H1 (cell line): ENCODE data around the gene KCTD16. TPM values are rescaled to one million over a fixed set of nuclear protein-coding genes. Genes with fewer than 3 reads are reported as not detected.

ENCODE experiments used
- CTCF ChIA-PET: fragments of 300-600 bp; sonication (Branson Sonifier 250); formaldehyde crosslinking; loops from one replicate; lab custom pipeline; 2021; ENCODE audit not compliant: partially characterized antibody; lab: Charles Lee
- POLR2A ChIA-PET: fragments of 300-600 bp; sonication (Branson Sonifier 250); formaldehyde crosslinking; loops from one replicate; lab custom pipeline; 2021; ENCODE audit warnings: inconsistent platforms; ENCODE audit not compliant: partially characterized antibody; lab: Charles Lee
- DNase-seq, 2 experiments: peaks; one replicate each; pipeline versions ENCODE4 v3.0.0 to v3.0.0-alpha.2; 2010 to 2022; ENCODE audit warnings: low spot score in 2 of 2, low read depth in 1 of 2, mixed read lengths in 1 of 2
- FAIRE-seq: peaks from 2 replicates; lab custom pipeline; 2011; peaks lifted over from hg19 to GRCh38; lab: Jason Lieb, UNC
- H2AFZ ChIP-seq: 2 replicates; pipeline ENCODE4 v1.8.1; 2012; ENCODE audit warnings: low read length, inconsistent platforms
- H2AK5ac ChIP-seq: 2 replicates; pipeline ENCODE4 v1.6.1; 2013; ENCODE audit warnings: low read depth, low read length
- H2BK120ac ChIP-seq: replicated peaks from 2 replicates; pipeline ENCODE3; 2013; ENCODE audit warnings: low read depth, low read length, inconsistent platforms
- H2BK12ac ChIP-seq: 2 replicates; pipeline ENCODE4 v1.6.1; 2013; ENCODE audit warnings: low read depth, low read length
- H2BK15ac ChIP-seq: 2 replicates; pipeline ENCODE4 v1.6.1; 2013; ENCODE audit warnings: low read length
- H2BK20ac ChIP-seq: 2 replicates; pipeline ENCODE4 v1.6.1; 2013; ENCODE audit warnings: low read length
- H2BK5ac ChIP-seq: 2 replicates; pipeline ENCODE4 v1.6.1; 2013; ENCODE audit warnings: low read depth, low read length
- H3K14ac ChIP-seq: 2 replicates; pipeline ENCODE4 v1.6.1; 2013; ENCODE audit warnings: inconsistent platforms; ENCODE audit not compliant: insufficient read length
- H3K18ac ChIP-seq: 2 replicates; pipeline ENCODE4 v1.6.1; 2013; ENCODE audit warnings: low read length; ENCODE audit errors: extremely low read depth
- H3K23ac ChIP-seq: 2 replicates; pipeline ENCODE4 v1.6.1; 2013; ENCODE audit warnings: inconsistent platforms; ENCODE audit not compliant: insufficient read length
- H3K23me2 ChIP-seq: 2 replicates; pipeline ENCODE4 v1.6.1; 2013; ENCODE audit warnings: low read depth, low read length
- H3K27ac ChIP-seq: 2 replicates; pipeline ENCODE4 v1.6.1; 2011; ENCODE audit warnings: low read depth, low read length, inconsistent platforms
- H3K27me3 ChIP-seq, 4 experiments: replicated peaks in 1 of 4; 1 replicate in 1 of 4; 2 replicates in 3 of 4; pipeline versions ENCODE4 v1.6.1 to v1.8.1; 2011 to 2013; ENCODE audit warnings: low read length in 3 of 4, mild to moderate bottlenecking in 3 of 4, inconsistent platforms in 2 of 4, mixed read lengths in 2 of 4, moderate library complexity in 1 of 4; ENCODE audit not compliant: control insufficient read depth in 3 of 4, insufficient read depth in 3 of 4; ENCODE audit errors: extremely low read depth in 1 of 4
- H3K36me3 ChIP-seq, 4 experiments: 2 replicates each; pipeline versions ENCODE4 v1.6.1 to v1.8.1; 2011 to 2013; ENCODE audit warnings: mild to moderate bottlenecking in 4 of 4, low read length in 3 of 4, moderate library complexity in 2 of 4, control low read depth in 1 of 4, inconsistent platforms in 1 of 4; ENCODE audit not compliant: insufficient read depth in 4 of 4, control insufficient read depth in 2 of 4
- H3K4ac ChIP-seq: replicated peaks from 2 replicates; pipeline ENCODE3; 2013; ENCODE audit warnings: low read length, low read depth, mixed read lengths, inconsistent platforms; ENCODE audit not compliant: insufficient read length
- H3K4me1 ChIP-seq, 4 experiments: replicated peaks in 1 of 4; 1 replicate in 1 of 4; 2 replicates in 3 of 4; pipeline versions ENCODE4 v1.6.1 to v1.8.1; 2011 to 2013; ENCODE audit warnings: low read length in 3 of 4, inconsistent platforms in 2 of 4, mixed read lengths in 1 of 4; ENCODE audit not compliant: insufficient read depth in 4 of 4, control insufficient read depth in 3 of 4
- H3K4me2 ChIP-seq, 2 experiments: 2 replicates each; pipeline versions ENCODE4 v1.6.1 to v1.8.1; 2011 to 2013; ENCODE audit warnings: low read depth in 2 of 2, low read length in 2 of 2, control low read depth in 1 of 2, inconsistent platforms in 1 of 2, mild to moderate bottlenecking in 1 of 2; ENCODE audit not compliant: insufficient read depth in 1 of 2
- H3K4me3 ChIP-seq, 4 experiments: fragments of 200-600, 300-600 bp in 1 of 4; sonication (generic), shearing (Covaris generic), sonication (Bioruptor Twin) in 1 of 4; 2 replicates each; pipeline versions ENCODE4 v1.5.1 to v1.8.1; 2011 to 2016; ENCODE audit warnings: low read length in 4 of 4, low read depth in 3 of 4, control low read depth in 2 of 4, inconsistent platforms in 2 of 4, mild to moderate bottlenecking in 2 of 4, mixed read lengths in 1 of 4, moderate library complexity in 1 of 4; ENCODE audit not compliant: insufficient read depth in 2 of 4; ENCODE audit errors: extremely low read depth in 1 of 4
- H3K56ac ChIP-seq: replicated peaks from 2 replicates; pipeline ENCODE3; 2013; ENCODE audit warnings: low read depth, mild to moderate bottlenecking, mixed read lengths, low read length, inconsistent platforms; ENCODE audit not compliant: insufficient read length
- H3K79me1 ChIP-seq: 2 replicates; pipeline ENCODE4 v1.6.1; 2013; ENCODE audit warnings: low read depth, low read length, control low read depth
- H3K79me2 ChIP-seq, 2 experiments: 2 replicates each; pipeline versions ENCODE4 v1.6.1 to v1.8.1; 2012 to 2013; ENCODE audit warnings: low read length in 2 of 2, mild to moderate bottlenecking in 2 of 2, inconsistent platforms in 1 of 2; ENCODE audit not compliant: insufficient read depth in 2 of 2, control insufficient read depth in 1 of 2
- H3K9ac ChIP-seq, 4 experiments: replicated peaks in 1 of 4; 1 replicate in 1 of 4; 2 replicates in 3 of 4; pipeline versions ENCODE4 v1.6.1 to v1.8.1; 2011 to 2013; ENCODE audit warnings: low read depth in 3 of 4, low read length in 3 of 4, control low read depth in 2 of 4, mild to moderate bottlenecking in 2 of 4, moderate library complexity in 2 of 4, inconsistent platforms in 1 of 4; ENCODE audit errors: extremely low read depth in 1 of 4
- H3K9me3 ChIP-seq, 2 experiments: 2 replicates each; pipeline versions ENCODE4 v1.6.1 to v1.8.1; 2012 to 2013; ENCODE audit warnings: mild to moderate bottlenecking in 2 of 2, moderate library complexity in 2 of 2, control low read depth in 1 of 2, inconsistent platforms in 1 of 2, low read depth in 1 of 2, low read length in 1 of 2, mixed read lengths in 1 of 2; ENCODE audit not compliant: insufficient read depth in 2 of 2
- H4K20me1 ChIP-seq, 2 experiments: replicated peaks in 1 of 2; 2 replicates each; pipeline versions ENCODE3 to v1.8.1; 2011 to 2013; ENCODE audit warnings: inconsistent platforms in 2 of 2, low read length in 2 of 2, mild to moderate bottlenecking in 1 of 2; ENCODE audit not compliant: insufficient read depth in 2 of 2, control insufficient read depth in 1 of 2
- H4K5ac ChIP-seq: 2 replicates; pipeline ENCODE4 v1.6.1; 2013; ENCODE audit warnings: low read length, low read depth, mixed read lengths, inconsistent platforms; ENCODE audit not compliant: insufficient read length
- H4K8ac ChIP-seq: 2 replicates; pipeline ENCODE4 v1.8.0; 2013; ENCODE audit warnings: mild to moderate bottlenecking, moderate library complexity, low read length, inconsistent platforms; ENCODE audit not compliant: insufficient read depth; ENCODE audit errors: extremely low read depth
- H4K91ac ChIP-seq: replicated peaks from 2 replicates; pipeline ENCODE3; 2013; ENCODE audit warnings: low read length, mixed read lengths, inconsistent platforms; ENCODE audit not compliant: insufficient read length
- RAD21 ChIP-seq, 2 experiments: IDR thresholded peaks in 1 of 2; conservative IDR thresholded peaks in 1 of 2; 2 replicates each; pipeline ENCODE4 v1.6.1; 2011; ENCODE audit warnings: low read depth in 2 of 2, low read length in 2 of 2, improper control_type of control experiment in 1 of 2, inconsistent platforms in 1 of 2, mild to moderate bottlenecking in 1 of 2, moderate library complexity in 1 of 2
- YY1 ChIP-seq: IDR thresholded peaks from 2 replicates; pipeline ENCODE4 v1.6.1; 2011; ENCODE audit warnings: low read depth, mild to moderate bottlenecking, low read length
- WGBS, 2 experiments: shearing (Covaris generic) in 1 of 2; methylation state at CpG; one replicate each; pipeline versions ENCODE4 v1.1.6 to v1.1.7; 2013 to 2015; ENCODE audit warnings: low lambda C conversion rate in 2 of 2, mixed read lengths in 2 of 2, inconsistent platforms in 1 of 2, low coverage in 1 of 2, missing lambda C conversion rate in 1 of 2; ENCODE audit not compliant: insufficient replicate concordance in 2 of 2, insufficient coverage in 1 of 2, insufficient read length in 1 of 2; ENCODE audit errors: extremely low coverage in 1 of 2, missing lambda C conversion rate in 1 of 2; 5-methylcytosine and 5-hydroxymethylcytosine counted together
- polyA plus RNA-seq, 7 experiments: library from polyadenylated mRNA; depleted of rRNA in 3 of 7; stranded (reverse) in 5 of 7; unstranded in 2 of 7; fragments of >200 nt in 5 of 7; fragments of 200-250 nt in 2 of 7; gene quantifications; 1 replicate in 5 of 7; 2 replicates in 1 of 7; 4 replicates in 1 of 7; pipeline versions ENCODE4 v1.2.1 to v1.2.3, GENCODE V29; 2011 to 2013; ENCODE audit warnings: missing spikeins in 2 of 7, mixed read lengths in 2 of 7
- total RNA-seq: library from RNA; stranded (reverse); fragmentation: NEBNext Ultra II Directional; extraction: Animal tissue kit (Norgen Biotek cat#: 25700); gene quantifications from 2 replicates; pipeline ENCODE4 v1.2.1, GENCODE V29; 2021
- TF ChIP-seq, protein P1 (sequence below): IDR thresholded peaks from 2 replicates; pipeline ENCODE4 v1.6.1; 2012; ENCODE audit warnings: inconsistent platforms

KCTD16 gene
- total and polyA plus RNA-seq, 2 of the 8 experiments (the other 6 are each of a cell fraction or from before 2014, with no cell fraction given): 0.03 to 0.24 TPM

DNA sequence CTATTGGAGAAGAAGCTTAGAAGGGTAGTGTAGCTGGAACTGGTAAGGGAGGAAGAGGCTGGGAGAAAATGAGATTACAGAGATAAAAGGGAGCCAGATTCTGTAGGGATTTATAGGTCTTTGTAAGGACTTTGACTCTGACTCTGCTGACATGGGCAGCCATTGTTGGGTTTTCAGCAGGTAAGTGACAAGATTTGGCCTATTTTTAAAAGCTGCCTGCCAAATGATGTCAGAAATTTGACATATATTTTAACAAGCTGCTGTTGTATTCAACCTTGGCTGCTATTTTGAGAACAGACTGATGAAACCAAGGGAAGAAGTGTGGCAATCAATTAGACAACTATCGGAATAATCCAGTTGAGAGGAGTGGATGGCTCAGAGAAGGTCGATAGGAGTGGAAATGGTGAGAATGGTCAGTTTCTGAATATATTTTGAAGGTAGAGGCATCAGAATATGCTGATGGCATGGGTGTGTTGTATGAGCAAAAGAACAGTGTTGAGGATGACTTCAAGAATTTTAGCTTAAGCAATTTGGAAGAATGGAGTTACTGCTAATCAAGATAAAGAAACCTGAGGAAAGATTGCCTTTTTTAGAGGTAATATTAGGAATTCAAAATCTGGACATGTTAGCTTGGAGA is 56.8 kb downstream of the KCTD16 start:
- H3K4me3 ChIP-seq: no peak overlapping the region
- DNase-seq: no peak
- TF ChIP-seq RAD21 (IDR thresholded peaks at IDR 0.05 in 1 of 2, conservative IDR thresholded peaks at IDR 0.05 in 1 of 2; ENCODE audit: low read depth in 2 of 2, low read length in 2 of 2) (no peak), YY1 (no peak)
- TF ChIP-seq, protein P1, sequence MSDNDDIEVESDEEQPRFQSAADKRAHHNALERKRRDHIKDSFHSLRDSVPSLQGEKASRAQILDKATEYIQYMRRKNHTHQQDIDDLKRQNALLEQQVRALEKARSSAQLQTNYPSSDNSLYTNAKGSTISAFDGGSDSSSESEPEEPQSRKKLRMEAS: no peak
- TF ChIP-seq, all 59 proteins: peak for 0
- Histone ChIP-seq H3K4me2 (no peak overlapping the region), H3K23me2 (no peaks in the 10 kb centered on the region), H3K56ac (no peak overlapping the region), H3K18ac (no peak overlapping the region), H3K36me3 (no peaks in the 10 kb centered on the region), H4K8ac (no peak overlapping the region), H3K4me1 (no peaks in the 10 kb centered on the region), H3K79me2 (no peaks in the 10 kb centered on the region), H2BK12ac (no peak overlapping the region), H3K27ac (no peak overlapping the region), H2AFZ (no peak overlapping the region), H4K91ac (no peak overlapping the region), H3K9ac (no peak overlapping the region), H3K4ac (no peak overlapping the region), H2BK20ac (no peak overlapping the region), H3K23ac (no peak overlapping the region), H2AK5ac (no peak overlapping the region), H3K14ac (no peak overlapping the region), H2BK120ac (no peak overlapping the region), H2BK15ac (no peak overlapping the region), H3K9me3 (no peaks in the 10 kb centered on the region), H3K27me3 (no peaks in the 10 kb centered on the region), H4K5ac (no peak overlapping the region), H4K20me1 (no peaks in the 10 kb centered on the region), H2BK5ac (no peak overlapping the region), H3K79me1 (no peaks in the 10 kb centered on the region)
- CTCF ChIA-PET: interaction anchor here (0.6 to 1.7 kb wide), 3 partner anchors 23 to 881 kb away, joined by 3 to 4 read pairs (median 3); no protein-coding TSS in a partner anchor
- no peak for FAIRE-seq
- POLR2A ChIA-PET: no interaction called here
- 83% methylated on average over 2 of the region's 2 CpGs; no CpG with 5 or more reads in 1 of the 2 experiments for WGBS, 2 experiments
